Occipital lobe (tissue), 2 donors: ENCODE results near the gene VTI1A. TPM values are rescaled to one million over a fixed set of nuclear protein-coding genes. Genes with fewer than 3 reads are reported as not detected.
A peak's percentile ranks its signal among the peaks of the same experiment; 100 is the strongest.

Experiments used
- DNase-seq: peaks from one replicate; lab custom pipeline; 2025; lab: John Stamatoyannopoulos, UW
- total RNA-seq: library from RNA; depleted of rRNA; stranded (reverse); fragments of >200 nt; gene quantifications from one replicate; pipeline ENCODE4 v1.2.3, GENCODE V29; 2014

VTI1A gene
- total RNA-seq, 1 donor from 2014 or later = 70.0 TPM

GRCh38 chr10:112802411-112803022, 355.5 kb downstream of the VTI1A start:
- DNase-seq = no peak

- DNase-seq = no peak
Observed at GRCh38 chr10:112803961-112804401, 357.0 kb downstream of the VTI1A start.

GRCh38 chr10:112805254-112805590, 358.2 kb downstream of the VTI1A start:
- no peak for DNase-seq

GRCh38 chr10:112805701-112806100, 358.7 kb downstream of the VTI1A start:
- no peak for DNase-seq

- DNase-seq = no peak
Observed at GRCh38 chr10:112807013-112807412, 360.0 kb downstream of the VTI1A start.

- DNase-seq = no peak
Observed at GRCh38 chr10:112809736-112810135, 362.7 kb downstream of the VTI1A start.

GRCh38 chr10:112810711-112811151, 363.7 kb downstream of the VTI1A start:
- no peak for DNase-seq

- DNase-seq = peak; percentile 11
Observed at GRCh38 chr10:112811741-112812551, 364.9 kb downstream of the VTI1A start.

GRCh38 chr10:112812586-112812985, 365.6 kb downstream of the VTI1A start:
- no peak for DNase-seq

- DNase-seq = no peak
Observed at GRCh38 chr10:112813866-112814591, 367.0 kb downstream of the VTI1A start.

- DNase-seq = no peak
Observed at GRCh38 chr10:112815269-112816032, 368.4 kb downstream of the VTI1A start.

GRCh38 chr10:112816033-112816430, 369.0 kb downstream of the VTI1A start:
- no peak for DNase-seq

GRCh38 chr10:112816891-112817290, 369.9 kb downstream of the VTI1A start:
- DNase-seq = no peak

GRCh38 chr10:112817981-112818777, 371.2 kb downstream of the VTI1A start:
- no peak for DNase-seq

- no peak for DNase-seq
Observed at GRCh38 chr10:112819231-112819630, 372.2 kb downstream of the VTI1A start.

- DNase-seq = no peak
Observed at GRCh38 chr10:112820320-112820719, 373.3 kb downstream of the VTI1A start.

GRCh38 chr10:112821038-112821437, 374.0 kb downstream of the VTI1A start:
- DNase-seq = no peak

- no peak for DNase-seq
Observed at GRCh38 chr10:112821663-112822062, 374.6 kb downstream of the VTI1A start.

- no peak for DNase-seq
Observed at GRCh38 chr10:112823007-112823406, 376.0 kb downstream of the VTI1A start.

GRCh38 chr10:112823604-112824003, 376.6 kb downstream of the VTI1A start:
- no peak for DNase-seq
